Measurements from ENCODE around the gene TMEM232. TPM values are rescaled to one million over a fixed set of nuclear protein-coding genes. Genes with fewer than 3 reads are reported as not detected.

TMEM232 gene
- total and polyA plus RNA-seq, 7 donors = 0.25 to 1.4 (median 0.58) TPM

DNA sequence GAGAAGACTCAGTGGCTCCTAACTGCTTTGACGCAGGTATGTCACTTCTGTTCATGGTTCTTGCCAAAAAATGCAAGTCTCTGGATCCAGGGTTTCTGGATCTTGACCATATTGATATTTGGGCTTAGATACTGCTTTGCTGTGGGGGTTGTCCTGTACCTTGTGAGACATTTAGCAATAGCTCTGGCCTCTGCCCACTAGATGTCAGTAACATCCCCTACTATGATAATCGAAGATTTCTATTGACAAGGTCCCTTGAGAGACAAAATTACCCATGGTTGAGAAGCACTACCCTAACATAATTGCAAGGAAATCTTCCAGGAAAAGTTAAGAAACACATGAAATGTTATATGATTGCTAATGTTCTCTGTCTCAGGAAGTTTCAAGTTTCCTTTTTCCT is 285.4 kb downstream of the TMEM232 start:
- Histone ChIP-seq H3K27me3 (ENCODE audit: insufficient read depth in 3 of 3, low read length in 2 of 3) (no peaks in the 10 kb centered on the region), H3K27ac (no peak overlapping the region), H3K4me1 (peaks cover 11% of the 10 kb centered on the region), H3K4me3 (no peak overlapping the region), H3K36me3 (ENCODE audit: insufficient read depth in 1 of 2, low read depth in 1 of 2) (no peaks in the 10 kb centered on the region), H3K9me3 (no peaks in the 10 kb centered on the region)
- 49 to 58% (median 49%) methylated on average over 2 of the region's 2 CpGs for WGBS, 3 donors
- intact Hi-C loops (cut with DNase I) = loop anchor here (5.0 to 10.0 kb wide), 3 partner anchors 144 to 191 kb away; no protein-coding TSS in a partner anchor
- DNase-seq (no peak), ATAC-seq (peak in 3 of 4 donors; percentile 54 to 86 (median 57))
- TF ChIP-seq, protein P1, sequence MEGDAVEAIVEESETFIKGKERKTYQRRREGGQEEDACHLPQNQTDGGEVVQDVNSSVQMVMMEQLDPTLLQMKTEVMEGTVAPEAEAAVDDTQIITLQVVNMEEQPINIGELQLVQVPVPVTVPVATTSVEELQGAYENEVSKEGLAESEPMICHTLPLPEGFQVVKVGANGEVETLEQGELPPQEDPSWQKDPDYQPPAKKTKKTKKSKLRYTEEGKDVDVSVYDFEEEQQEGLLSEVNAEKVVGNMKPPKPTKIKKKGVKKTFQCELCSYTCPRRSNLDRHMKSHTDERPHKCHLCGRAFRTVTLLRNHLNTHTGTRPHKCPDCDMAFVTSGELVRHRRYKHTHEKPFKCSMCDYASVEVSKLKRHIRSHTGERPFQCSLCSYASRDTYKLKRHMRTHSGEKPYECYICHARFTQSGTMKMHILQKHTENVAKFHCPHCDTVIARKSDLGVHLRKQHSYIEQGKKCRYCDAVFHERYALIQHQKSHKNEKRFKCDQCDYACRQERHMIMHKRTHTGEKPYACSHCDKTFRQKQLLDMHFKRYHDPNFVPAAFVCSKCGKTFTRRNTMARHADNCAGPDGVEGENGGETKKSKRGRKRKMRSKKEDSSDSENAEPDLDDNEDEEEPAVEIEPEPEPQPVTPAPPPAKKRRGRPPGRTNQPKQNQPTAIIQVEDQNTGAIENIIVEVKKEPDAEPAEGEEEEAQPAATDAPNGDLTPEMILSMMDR (IDR thresholded peaks at IDR 0.05) = peak; percentile 38

DNA sequence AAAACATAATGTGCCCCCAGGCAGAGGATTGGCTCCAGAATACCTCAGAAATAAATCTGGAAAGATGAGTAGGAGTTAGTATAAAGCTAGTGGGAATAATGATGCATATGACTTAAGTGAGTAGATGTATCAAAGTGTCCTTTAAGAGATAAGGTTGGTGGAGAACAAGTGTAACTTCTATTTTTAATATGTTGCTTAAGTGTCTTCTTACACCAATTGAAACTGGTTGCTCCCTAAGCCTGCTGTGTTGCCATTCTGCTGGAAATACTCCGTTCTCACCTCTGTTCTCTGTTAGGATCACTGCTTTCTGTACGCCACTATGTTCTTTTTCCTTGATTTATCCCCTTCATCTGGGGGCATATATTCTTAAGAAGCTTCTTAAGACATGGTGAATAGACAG is 286.4 kb downstream of the TMEM232 start:
- no peaks in the 10 kb centered on the region for H3K9me3 ChIP-seq
- intact Hi-C loops (cut with DNase I) = loop anchor here (5.0 to 10.0 kb wide), 3 partner anchors 145 to 192 kb away; no protein-coding TSS in a partner anchor
- WGBS, 3 donors = 41 to 75% (median 55%) methylated on average over 2 of the region's 2 CpGs
- ATAC-seq (peak in 3 of 4 donors; percentile 64 to 91 (median 78)), DNase-seq (no peak)
- H3K27me3 ChIP-seq (ENCODE audit: insufficient read depth in 3 of 3, low read length in 2 of 3) = no peaks in the 10 kb centered on the region
- no peak overlapping the region for H3K4me3 ChIP-seq
- peaks cover 11% of the 10 kb centered on the region for H3K4me1 ChIP-seq
- no peak overlapping the region for H3K27ac ChIP-seq
- TF ChIP-seq, protein P1 (IDR thresholded peaks at IDR 0.05) = no peak
- H3K36me3 ChIP-seq (ENCODE audit: insufficient read depth in 1 of 2, low read depth in 1 of 2) = no peaks in the 10 kb centered on the region

DNA sequence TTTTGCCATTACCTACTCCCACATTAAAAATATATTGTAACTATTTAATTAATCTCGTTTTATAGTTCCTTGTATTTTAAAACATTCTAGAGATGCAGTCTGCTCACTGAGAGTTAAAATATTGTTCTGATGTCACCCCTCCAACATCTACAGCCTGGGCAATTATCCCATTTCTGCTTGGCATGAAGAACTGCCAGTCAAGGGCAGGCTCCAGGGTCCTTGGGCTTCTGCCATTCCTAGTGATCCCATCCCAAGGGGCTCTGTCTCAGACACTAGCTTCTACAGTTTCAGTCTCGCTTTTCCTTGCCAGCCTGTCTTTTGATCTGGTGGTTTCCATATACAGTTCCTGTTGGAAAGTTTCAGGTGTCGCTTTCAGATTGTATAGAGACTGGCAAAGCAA is 287.2 kb downstream of the TMEM232 start:
- H3K36me3 ChIP-seq (ENCODE audit: insufficient read depth in 1 of 2, low read depth in 1 of 2) = no peaks in the 10 kb centered on the region

DNA sequence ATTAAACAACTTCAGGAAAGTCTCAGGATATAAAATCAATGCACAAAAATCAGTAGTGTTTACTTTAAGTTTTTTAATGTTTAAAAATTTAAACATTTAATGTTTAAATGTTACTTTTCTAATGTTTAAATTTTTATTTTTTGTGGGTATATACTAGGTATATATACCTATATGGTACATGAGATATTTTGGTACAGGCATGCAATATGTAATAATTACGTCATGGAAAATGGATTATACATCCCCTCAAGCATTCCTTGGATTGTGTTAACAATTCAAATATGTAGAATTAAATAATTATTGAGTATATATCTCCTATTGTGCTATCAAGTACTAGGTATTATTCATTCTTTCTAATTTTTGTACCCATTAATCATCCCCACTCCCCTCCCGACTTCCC is 291.3 kb downstream of the TMEM232 start:
- DNase-seq (no peak), ATAC-seq (no peak)
- Histone ChIP-seq H3K27ac (no peak overlapping the region), H3K4me1 (peaks cover 11% of the 10 kb centered on the region), H3K4me3 (no peak overlapping the region), H3K27me3 (ENCODE audit: insufficient read depth in 3 of 3, low read length in 2 of 3) (no peaks in the 10 kb centered on the region), H3K36me3 (ENCODE audit: insufficient read depth in 1 of 2, low read depth in 1 of 2) (no peaks in the 10 kb centered on the region), H3K9me3 (no peaks in the 10 kb centered on the region)
- intact Hi-C loops (cut with DNase I) = no loop called here
- 43 to 82% (median 79%) methylated on average over 2 of the region's 2 CpGs for WGBS, 3 donors
- TF ChIP-seq, protein P1 (IDR thresholded peaks at IDR 0.05) = no peak

More for the DNA sequence above, 287.2 kb downstream of the TMEM232 start:
- TF ChIP-seq, protein P1 (IDR thresholded peaks at IDR 0.05) = no peak
- H3K4me3 ChIP-seq = no peak overlapping the region
- peaks cover 11% of the 10 kb centered on the region for H3K4me1 ChIP-seq
- intact Hi-C loops (cut with DNase I) = no loop called here
- DNase-seq = no peak
- H3K27me3 ChIP-seq (ENCODE audit: insufficient read depth in 3 of 3, low read length in 2 of 3) = no peaks in the 10 kb centered on the region
- H3K27ac ChIP-seq = no peak overlapping the region
- H3K9me3 ChIP-seq = no peaks in the 10 kb centered on the region
- ATAC-seq = peak in 2 of 4 donors; percentile 29 to 53
- 16 to 33% (median 19%) methylated on average over 3 of the region's 3 CpGs for WGBS, 3 donors

DNA sequence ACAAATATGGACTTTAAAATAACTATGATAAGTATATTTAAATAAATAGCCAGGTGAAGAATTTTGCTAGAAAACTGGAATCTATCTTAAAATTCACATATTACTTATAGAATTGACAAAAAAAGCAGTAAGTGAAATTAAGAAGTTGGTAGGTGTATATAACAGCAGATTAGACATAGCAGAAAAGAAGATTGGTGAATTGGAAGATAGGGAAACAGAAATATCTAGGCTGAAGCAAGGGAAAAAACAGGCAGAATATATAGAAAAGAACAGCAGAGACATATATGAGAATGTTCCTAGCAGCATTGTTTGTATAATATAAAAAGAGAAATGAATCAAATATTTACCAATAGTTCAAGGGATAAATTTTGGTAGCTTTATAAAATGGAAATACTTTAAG is 294.9 kb downstream of the TMEM232 start:
- Histone ChIP-seq H3K4me3 (no peak overlapping the region), H3K36me3 (ENCODE audit: insufficient read depth in 1 of 2, low read depth in 1 of 2) (no peaks in the 10 kb centered on the region), H3K27ac (no peak overlapping the region), H3K4me1 (no peaks in the 10 kb centered on the region), H3K9me3 (no peaks in the 10 kb centered on the region), H3K27me3 (ENCODE audit: insufficient read depth in 3 of 3, low read length in 2 of 3) (no peaks in the 10 kb centered on the region)
- intact Hi-C loops (cut with DNase I) = no loop called here
- TF ChIP-seq, protein P1 (IDR thresholded peaks at IDR 0.05) = no peak
- ATAC-seq (no peak), DNase-seq (no peak)

All from psoas muscle (tissue), 8 donors.